ENCODE measurements around the gene PIP5KL1.

The PIP5KL1 gene

GRCh38 chr9:127945942-127946341 lies 15.4 kb upstream of the PIP5KL1 start:
- no peaks in the 10 kb centered on the region for H4K20me1 ChIP-seq (ENCODE audit: insufficient read depth, low read length, poor library complexity, severe bottlenecking)
- peaks cover 53% of the 10 kb centered on the region; the same call in 1 of the 2 replicates for H3K36me3 ChIP-seq (ENCODE audit: insufficient read depth, low read length)
- TF ChIP-seq CTCF (conservative IDR thresholded peaks at IDR 0.05; ENCODE audit: low read length), result no peak
- no peak for TF ChIP-seq EZH2phosphoT487 (IDR thresholded peaks at IDR 0.05; ENCODE audit: borderline replicate concordance)
- H3K4me2 ChIP-seq (ENCODE audit: low read depth, low read length, poor library complexity, severe bottlenecking), result no peak overlapping the region
- H3K4me3 ChIP-seq (ENCODE audit: low read length, poor library complexity, severe bottlenecking), result no peak overlapping the region
- no peaks in the 10 kb centered on the region for H3K27me3 ChIP-seq (ENCODE audit: insufficient read depth, low read length, poor library complexity, severe bottlenecking)
- H3K9me3 ChIP-seq (ENCODE audit: insufficient read depth, low read depth, low read length), result no peaks in the 10 kb centered on the region
- H3K79me2 ChIP-seq (ENCODE audit: insufficient read depth, low read length), result no peaks in the 10 kb centered on the region
- H3K4me1 ChIP-seq (ENCODE audit: insufficient read depth, low read length, poor library complexity, severe bottlenecking), result no peaks in the 10 kb centered on the region
- no peaks in the 10 kb centered on the region for H3F3A ChIP-seq (ENCODE audit: low read depth)
- H2AFZ ChIP-seq (ENCODE audit: low read length), result no peak overlapping the region
- no peak overlapping the region for H3K9ac ChIP-seq (ENCODE audit: low read depth, low read length, poor library complexity, severe bottlenecking)
- no peaks in the 10 kb centered on the region for H3K9me2 ChIP-seq (replicated peaks; ENCODE audit: low read depth, low read length)

- Histone ChIP-seq H3K9me2 (replicated peaks; ENCODE audit: low read depth, low read length) (no peaks in the 10 kb centered on the region), H3K36me3 (ENCODE audit: insufficient read depth, low read length) (peaks cover 53% of the 10 kb centered on the region; the same call in 1 of the 2 replicates), H3F3A (ENCODE audit: low read depth) (no peaks in the 10 kb centered on the region), H3K27me3 (ENCODE audit: insufficient read depth, low read length, poor library complexity, severe bottlenecking) (no peaks in the 10 kb centered on the region), H3K9me3 (ENCODE audit: insufficient read depth, low read depth, low read length) (no peaks in the 10 kb centered on the region), H2AFZ (ENCODE audit: low read length) (no peak overlapping the region), H3K4me3 (ENCODE audit: low read length, poor library complexity, severe bottlenecking) (no peak overlapping the region), H4K20me1 (ENCODE audit: insufficient read depth, low read length, poor library complexity, severe bottlenecking) (no peaks in the 10 kb centered on the region), H3K9ac (ENCODE audit: low read depth, low read length, poor library complexity, severe bottlenecking) (no peak overlapping the region), H3K4me2 (ENCODE audit: low read depth, low read length, poor library complexity, severe bottlenecking) (no peak overlapping the region), H3K4me1 (ENCODE audit: insufficient read depth, low read length, poor library complexity, severe bottlenecking) (no peaks in the 10 kb centered on the region), H3K79me2 (ENCODE audit: insufficient read depth, low read length) (no peaks in the 10 kb centered on the region)
- TF ChIP-seq EZH2phosphoT487 (IDR thresholded peaks at IDR 0.05; ENCODE audit: borderline replicate concordance) (no peak), CTCF (conservative IDR thresholded peaks at IDR 0.05; ENCODE audit: low read length) (no peak)
Observed at GRCh38 chr9:127945338-127945737, 14.8 kb upstream of the PIP5KL1 start.

- TF ChIP-seq CTCF (conservative IDR thresholded peaks at IDR 0.05; ENCODE audit: low read length) (no peak), EZH2phosphoT487 (IDR thresholded peaks at IDR 0.05; ENCODE audit: borderline replicate concordance) (no peak)
- Histone ChIP-seq H3F3A (ENCODE audit: low read depth) (no peaks in the 10 kb centered on the region), H3K9me3 (ENCODE audit: insufficient read depth, low read depth, low read length) (no peaks in the 10 kb centered on the region), H2AFZ (ENCODE audit: low read length) (no peak overlapping the region), H3K79me2 (ENCODE audit: insufficient read depth, low read length) (no peaks in the 10 kb centered on the region), H3K27me3 (ENCODE audit: insufficient read depth, low read length, poor library complexity, severe bottlenecking) (no peaks in the 10 kb centered on the region), H4K20me1 (ENCODE audit: insufficient read depth, low read length, poor library complexity, severe bottlenecking) (no peaks in the 10 kb centered on the region), H3K36me3 (ENCODE audit: insufficient read depth, low read length) (peaks cover 53% of the 10 kb centered on the region; the same call in 1 of the 2 replicates), H3K9me2 (replicated peaks; ENCODE audit: low read depth, low read length) (no peaks in the 10 kb centered on the region), H3K9ac (ENCODE audit: low read depth, low read length, poor library complexity, severe bottlenecking) (no peak overlapping the region), H3K4me1 (ENCODE audit: insufficient read depth, low read length, poor library complexity, severe bottlenecking) (no peaks in the 10 kb centered on the region), H3K4me3 (ENCODE audit: low read length, poor library complexity, severe bottlenecking) (no peak overlapping the region), H3K4me2 (ENCODE audit: low read depth, low read length, poor library complexity, severe bottlenecking) (no peak overlapping the region)
Observed at GRCh38 chr9:127944586-127945218, 14.1 kb upstream of the PIP5KL1 start.
